T-helper 1 cell treated with Interleukin-12 subunit alpha and Interleukin-12 subunit beta and Interleukin-4 antibody, amounts not matched to agents 30 μg/mL and 1 μg/mL, for 36 hours (primary cell): ENCODE results near the gene LDB3.

Source experiments
- H3K27ac Mint-ChIP-seq: one replicate; pipeline ENCODE4 v1.8.0; 2021; ENCODE audit warnings: mild to moderate bottlenecking, mixed read lengths
- H3K27me3 Mint-ChIP-seq: one replicate; pipeline ENCODE4 v1.8.0; 2021; ENCODE audit warnings: low read depth, mixed read lengths
- H3K36me3 Mint-ChIP-seq: one replicate; pipeline ENCODE4 v1.8.0; 2021; ENCODE audit warnings: low read depth, mixed read lengths
- H3K4me1 Mint-ChIP-seq: one replicate; pipeline ENCODE4 v1.8.0; 2021; ENCODE audit warnings: low read depth, mixed read lengths
- H3K4me3 Mint-ChIP-seq: one replicate; pipeline ENCODE4 v1.8.0; 2021; ENCODE audit warnings: mild to moderate bottlenecking, moderate library complexity, mixed read lengths
- H3K9me3 Mint-ChIP-seq: one replicate; pipeline ENCODE4 v1.8.0; 2021; ENCODE audit warnings: mixed read lengths

The LDB3 gene

DNA sequence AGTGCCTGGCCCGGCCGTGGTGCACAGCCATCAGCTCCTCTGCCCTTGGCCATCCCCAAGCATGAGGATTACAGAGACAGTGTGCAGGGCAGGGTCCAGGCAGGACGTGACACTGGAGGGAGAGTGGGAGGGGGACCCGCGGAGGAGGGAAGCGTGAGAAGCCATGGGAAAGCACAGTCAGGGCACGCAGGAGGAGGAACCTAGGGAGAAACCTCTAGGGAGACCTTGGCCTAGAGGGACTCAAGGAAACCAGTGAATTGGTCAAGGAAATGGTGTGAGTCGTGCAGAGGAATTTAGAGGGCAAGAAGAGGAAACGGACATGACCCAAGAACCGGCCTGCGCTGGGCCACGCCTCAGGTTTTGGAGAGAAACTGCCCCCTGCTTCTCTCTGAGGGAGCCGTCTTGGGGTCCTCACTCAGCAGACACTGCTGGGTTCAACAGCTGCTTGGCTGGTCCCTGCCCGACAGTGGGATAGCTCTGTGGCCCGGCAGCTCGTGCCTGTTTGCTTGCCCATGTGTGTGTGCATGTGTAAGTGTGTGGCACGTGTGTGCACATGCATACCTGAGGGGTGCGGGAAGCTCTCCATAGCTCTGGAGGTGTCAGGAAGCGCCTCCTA lies 10.8 kb upstream of the LDB3 start:
- no peaks in the 10 kb centered on the region for H3K9me3 Mint-ChIP-seq
- H3K27ac Mint-ChIP-seq = no peak overlapping the region
- H3K4me3 Mint-ChIP-seq = no peak overlapping the region
- no peaks in the 10 kb centered on the region for H3K4me1 Mint-ChIP-seq
- H3K36me3 Mint-ChIP-seq = no peaks in the 10 kb centered on the region
- no peaks in the 10 kb centered on the region for H3K27me3 Mint-ChIP-seq

GRCh38 chr10:86658261-86658741 lies 10.0 kb upstream of the LDB3 start:
- Mint-ChIP-seq H3K9me3 (no peaks in the 10 kb centered on the region), H3K36me3 (no peaks in the 10 kb centered on the region), H3K4me1 (no peaks in the 10 kb centered on the region), H3K27ac (no peak overlapping the region), H3K27me3 (no peaks in the 10 kb centered on the region), H3K4me3 (no peak overlapping the region)

DNA sequence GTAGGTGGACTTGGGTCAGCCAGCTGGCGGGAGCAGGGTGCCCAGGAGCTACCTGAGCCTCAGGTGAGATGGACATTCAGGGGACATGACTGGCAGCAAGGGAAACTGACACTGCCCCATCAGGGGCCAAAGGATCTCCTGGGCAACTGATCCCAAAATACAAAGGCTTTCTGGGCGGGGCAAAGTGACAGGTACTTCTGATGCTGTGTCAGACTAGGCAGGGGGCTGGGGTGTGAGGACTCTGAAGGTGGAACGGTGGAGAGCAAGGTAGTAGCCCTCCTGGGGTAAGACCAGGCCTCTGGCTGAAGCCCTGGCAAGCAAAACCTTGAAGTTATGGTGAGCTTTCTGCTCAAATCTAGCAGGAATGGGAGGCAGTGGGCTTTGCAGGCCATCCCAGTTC lies 9.6 kb upstream of the LDB3 start:
- no peaks in the 10 kb centered on the region for H3K36me3 Mint-ChIP-seq
- no peaks in the 10 kb centered on the region for H3K9me3 Mint-ChIP-seq
- H3K4me1 Mint-ChIP-seq = no peaks in the 10 kb centered on the region
- H3K27me3 Mint-ChIP-seq = no peaks in the 10 kb centered on the region
- H3K4me3 Mint-ChIP-seq = no peak overlapping the region
- H3K27ac Mint-ChIP-seq = no peak overlapping the region

- no peaks in the 10 kb centered on the region for H3K27me3 Mint-ChIP-seq
- no peaks in the 10 kb centered on the region for H3K36me3 Mint-ChIP-seq
- no peak overlapping the region for H3K27ac Mint-ChIP-seq
- no peak overlapping the region for H3K4me3 Mint-ChIP-seq
- H3K9me3 Mint-ChIP-seq = no peaks in the 10 kb centered on the region
- no peaks in the 10 kb centered on the region for H3K4me1 Mint-ChIP-seq
Observed at GRCh38 chr10:86659161-86659691, 9.1 kb upstream of the LDB3 start.

DNA sequence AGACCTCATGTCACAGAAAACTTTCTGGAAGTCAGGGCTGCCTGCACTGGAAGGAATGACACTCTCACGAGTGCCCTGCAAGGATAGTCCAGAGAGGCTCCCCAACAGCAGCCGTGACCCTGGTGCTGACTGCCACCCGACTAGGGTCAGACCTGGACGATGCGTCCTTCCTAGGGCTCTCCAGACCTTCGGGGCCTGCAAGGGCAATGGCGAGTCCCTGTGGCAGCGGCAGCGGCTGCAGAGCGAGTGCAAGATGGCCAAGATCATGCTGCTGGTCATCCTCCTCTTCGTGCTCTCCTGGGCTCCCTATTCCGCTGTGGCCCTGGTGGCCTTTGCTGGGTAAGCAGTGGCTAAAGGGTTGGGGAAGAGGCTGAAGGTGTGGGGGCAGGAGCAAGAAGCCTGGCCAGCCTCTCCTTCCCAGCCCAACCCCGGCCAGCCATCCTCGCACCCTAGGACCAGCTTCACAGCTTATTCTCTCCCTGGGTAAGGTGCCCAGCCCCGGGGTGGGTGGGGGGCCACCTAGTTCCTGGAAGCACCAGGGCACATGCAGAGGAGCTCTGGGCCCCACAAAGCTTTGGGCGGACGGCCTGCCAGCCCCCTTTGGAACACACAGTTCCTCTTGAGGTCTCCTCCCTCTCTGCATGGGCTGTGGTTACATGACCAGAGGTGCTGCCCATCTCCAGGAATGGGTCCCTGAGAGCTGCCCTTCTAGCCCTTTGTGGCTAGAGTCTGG lies 8.4 kb upstream of the LDB3 start:
- Mint-ChIP-seq H3K36me3 (no peaks in the 10 kb centered on the region), H3K27ac (no peak overlapping the region), H3K9me3 (no peaks in the 10 kb centered on the region), H3K27me3 (no peaks in the 10 kb centered on the region), H3K4me1 (no peaks in the 10 kb centered on the region), H3K4me3 (no peak overlapping the region)

DNA sequence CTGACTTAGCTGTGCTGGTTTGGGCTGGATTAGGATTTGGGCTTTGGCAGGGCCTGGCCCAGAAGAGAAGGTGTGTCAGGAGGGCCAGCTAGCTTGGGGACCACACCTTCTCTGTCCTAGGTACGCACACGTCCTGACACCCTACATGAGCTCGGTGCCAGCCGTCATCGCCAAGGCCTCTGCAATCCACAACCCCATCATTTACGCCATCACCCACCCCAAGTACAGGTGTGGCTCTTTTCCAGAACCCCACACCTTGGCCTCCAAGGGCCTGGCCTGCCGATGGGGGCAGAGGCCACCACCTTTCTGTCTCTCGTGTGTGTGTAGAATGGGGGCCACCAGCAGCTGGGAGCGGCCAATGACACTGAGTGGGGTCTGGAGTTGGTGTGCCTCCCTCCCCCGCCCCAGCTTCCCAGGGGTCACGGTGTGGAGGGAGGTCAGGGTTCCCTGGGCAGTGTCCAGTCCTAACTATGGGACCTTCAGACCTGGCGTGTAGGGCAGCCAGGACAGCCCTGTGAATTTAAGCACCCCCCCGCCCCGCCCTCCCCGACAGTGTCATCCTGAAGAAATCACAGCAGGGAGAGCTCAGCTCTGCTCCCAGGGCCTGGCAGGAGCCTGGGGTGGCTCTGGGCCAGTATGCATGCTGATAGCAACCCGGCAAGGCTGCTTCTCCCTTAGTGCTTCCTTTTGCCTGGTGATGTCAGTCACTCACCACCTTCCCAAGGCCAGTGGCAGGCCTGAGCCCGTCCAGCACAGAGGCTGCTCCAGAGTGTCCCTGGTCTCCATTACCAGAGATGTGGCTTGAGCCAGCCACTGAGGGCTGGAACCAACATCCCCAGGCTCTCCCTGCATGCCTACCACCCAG lies 6.9 kb upstream of the LDB3 start:
- Mint-ChIP-seq H3K4me3 (no peak overlapping the region), H3K27me3 (no peaks in the 10 kb centered on the region), H3K36me3 (no peaks in the 10 kb centered on the region), H3K27ac (no peak overlapping the region), H3K9me3 (no peaks in the 10 kb centered on the region), H3K4me1 (no peaks in the 10 kb centered on the region)

- Mint-ChIP-seq H3K4me3 (no peak overlapping the region), H3K27ac (no peak overlapping the region), H3K27me3 (no peaks in the 10 kb centered on the region), H3K4me1 (no peaks in the 10 kb centered on the region), H3K36me3 (no peaks in the 10 kb centered on the region), H3K9me3 (no peaks in the 10 kb centered on the region)
Observed at GRCh38 chr10:86662186-86663045, 5.9 kb upstream of the LDB3 start.

DNA sequence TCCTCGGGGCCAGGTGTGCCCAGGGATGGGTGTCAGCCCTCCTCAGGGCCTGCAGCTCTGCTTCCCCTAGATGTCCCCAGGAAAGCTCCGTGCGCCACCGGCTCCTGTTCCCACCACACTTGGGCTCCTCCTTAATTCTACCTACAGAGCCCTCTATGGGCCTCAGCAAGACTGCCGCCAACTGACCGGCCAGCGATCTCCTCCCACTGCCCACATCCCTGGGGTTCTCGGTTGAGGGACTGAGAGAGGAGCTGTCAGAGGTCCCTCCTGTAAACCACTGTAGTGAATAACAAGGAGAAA lies 5.3 kb upstream of the LDB3 start:
- H3K36me3 Mint-ChIP-seq = no peaks in the 10 kb centered on the region
- no peak overlapping the region for H3K4me3 Mint-ChIP-seq
- no peaks in the 10 kb centered on the region for H3K9me3 Mint-ChIP-seq
- H3K27me3 Mint-ChIP-seq = no peaks in the 10 kb centered on the region
- no peak overlapping the region for H3K27ac Mint-ChIP-seq
- H3K4me1 Mint-ChIP-seq = no peaks in the 10 kb centered on the region

DNA sequence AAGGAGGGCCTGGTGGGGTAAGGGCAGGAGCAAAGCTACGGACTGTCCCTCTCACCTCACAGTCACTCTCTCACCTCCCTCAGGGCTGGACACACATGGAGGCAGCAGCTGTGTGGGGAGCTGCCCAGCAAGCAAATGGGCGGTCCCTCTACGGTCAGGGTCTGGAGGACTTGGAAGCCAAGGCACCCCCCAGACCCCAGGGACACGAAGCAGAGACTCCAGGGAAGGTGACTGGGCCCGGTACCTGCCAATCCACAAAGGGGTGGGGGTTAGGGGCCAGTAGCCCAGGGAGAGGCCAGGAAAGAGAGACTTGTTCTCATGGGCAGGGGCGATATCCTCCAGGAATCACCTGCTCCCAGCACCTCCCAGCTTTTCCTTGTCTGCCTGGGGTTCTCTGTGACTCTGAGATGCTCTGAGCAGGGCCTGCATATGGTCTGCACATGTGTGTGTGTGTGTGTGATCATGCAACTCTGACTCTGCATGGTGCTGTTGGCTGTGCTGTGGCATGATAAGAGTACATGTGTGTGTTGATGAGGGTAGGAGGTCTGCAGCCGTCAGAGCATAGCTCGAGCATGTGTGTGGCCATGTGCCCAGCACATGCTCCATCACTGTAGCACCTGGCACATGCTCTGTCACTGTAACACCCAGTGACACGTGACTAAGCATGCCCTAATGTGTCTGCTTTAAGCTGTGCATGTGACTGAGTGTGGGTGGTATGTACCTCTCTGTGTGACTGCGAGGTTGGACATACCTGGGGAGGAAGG lies 4.6 kb upstream of the LDB3 start:
- Mint-ChIP-seq H3K27ac (no peak overlapping the region), H3K36me3 (no peaks in the 10 kb centered on the region), H3K9me3 (no peaks in the 10 kb centered on the region), H3K27me3 (no peaks in the 10 kb centered on the region), H3K4me3 (no peak overlapping the region), H3K4me1 (no peaks in the 10 kb centered on the region)

DNA sequence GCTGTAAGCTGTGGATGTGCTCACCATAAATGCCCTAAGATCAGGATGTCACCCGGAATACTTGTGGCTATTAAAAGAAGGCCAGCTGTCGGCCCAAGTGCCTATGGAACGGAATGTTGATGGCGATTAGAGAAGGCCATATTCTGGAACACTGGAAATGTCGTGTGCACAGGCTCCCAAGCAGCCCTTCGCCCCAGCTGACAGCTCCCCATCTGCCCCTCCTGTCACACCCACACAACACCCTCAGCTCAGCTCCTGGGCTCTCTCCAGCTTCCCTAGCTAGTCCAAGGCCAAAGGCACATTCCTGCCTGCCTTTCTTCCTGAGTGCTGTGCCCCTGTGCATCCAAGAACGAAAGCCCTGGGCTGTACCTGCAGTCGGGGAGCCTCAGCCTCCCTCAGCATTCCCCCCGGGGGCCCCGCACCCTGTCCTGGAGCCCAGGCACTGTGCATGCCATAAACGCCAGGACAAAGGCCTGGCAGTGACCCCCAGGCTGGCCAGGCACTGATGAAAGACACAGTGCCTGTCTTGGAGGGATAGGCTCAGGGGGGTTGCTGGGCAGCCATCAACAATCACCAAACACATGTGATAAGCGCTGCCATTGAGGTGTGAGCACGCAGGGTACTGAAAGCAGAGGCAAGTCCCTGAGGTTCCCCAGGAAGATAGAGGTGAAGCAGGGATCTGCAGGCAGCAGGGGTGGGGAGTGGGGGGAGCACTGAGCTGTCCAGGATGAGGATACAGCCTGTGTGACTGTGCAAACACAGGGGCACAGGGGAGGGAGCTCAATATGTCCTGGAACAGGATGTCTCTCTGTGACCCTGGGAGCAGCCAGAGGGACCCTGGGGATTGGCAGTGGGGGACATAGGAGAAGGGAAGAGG lies 3.7 kb upstream of the LDB3 start:
- Mint-ChIP-seq H3K27me3 (no peaks in the 10 kb centered on the region), H3K9me3 (no peaks in the 10 kb centered on the region), H3K27ac (no peak overlapping the region), H3K4me1 (no peaks in the 10 kb centered on the region), H3K4me3 (no peak overlapping the region), H3K36me3 (no peaks in the 10 kb centered on the region)

DNA sequence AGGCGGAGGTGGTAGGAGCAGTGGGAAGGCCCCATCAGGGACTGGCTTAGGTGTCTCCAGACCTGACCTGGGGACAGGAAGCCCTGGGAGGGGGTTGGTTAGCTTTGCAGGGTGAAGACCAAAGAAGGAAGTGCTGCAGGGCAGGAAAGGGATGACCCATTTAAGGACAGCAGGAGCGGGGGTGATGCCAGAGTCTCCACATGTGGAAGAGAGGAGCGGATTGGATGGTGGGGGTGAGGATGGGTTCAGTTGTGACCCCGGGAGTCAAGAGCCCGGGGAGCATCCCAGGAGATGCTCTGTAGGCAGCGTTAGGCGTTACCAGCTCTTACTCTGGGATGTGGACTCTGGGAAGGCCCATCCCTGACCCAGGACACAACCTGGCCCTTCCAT lies 3.1 kb upstream of the LDB3 start:
- Mint-ChIP-seq H3K4me1 (no peaks in the 10 kb centered on the region), H3K27me3 (no peaks in the 10 kb centered on the region), H3K4me3 (no peak overlapping the region), H3K36me3 (no peaks in the 10 kb centered on the region), H3K9me3 (no peaks in the 10 kb centered on the region), H3K27ac (no peak overlapping the region)

DNA sequence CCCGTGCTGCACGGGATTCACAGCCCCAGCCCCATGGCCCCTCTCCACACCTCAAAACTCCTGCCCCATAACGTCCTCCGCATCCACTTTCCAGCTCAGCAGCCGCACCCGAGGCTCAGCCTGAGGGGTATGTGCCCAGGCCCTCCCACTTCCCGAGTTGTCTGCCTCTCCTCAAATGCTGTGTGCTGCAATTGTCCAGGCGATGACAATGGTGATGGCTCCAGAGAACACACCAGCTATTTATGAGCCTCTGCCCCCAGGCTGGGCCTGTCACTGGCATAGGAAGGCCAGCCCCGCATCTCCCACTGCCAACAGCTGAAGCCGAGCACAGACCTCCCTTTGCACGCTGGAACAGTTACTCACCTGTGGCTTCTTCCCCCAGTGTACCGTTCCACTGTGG lies 2.4 kb upstream of the LDB3 start:
- H3K9me3 Mint-ChIP-seq = no peaks in the 10 kb centered on the region
- H3K27me3 Mint-ChIP-seq = no peaks in the 10 kb centered on the region
- no peaks in the 10 kb centered on the region for H3K4me1 Mint-ChIP-seq
- no peak overlapping the region for H3K4me3 Mint-ChIP-seq
- H3K36me3 Mint-ChIP-seq = no peaks in the 10 kb centered on the region
- no peak overlapping the region for H3K27ac Mint-ChIP-seq

DNA sequence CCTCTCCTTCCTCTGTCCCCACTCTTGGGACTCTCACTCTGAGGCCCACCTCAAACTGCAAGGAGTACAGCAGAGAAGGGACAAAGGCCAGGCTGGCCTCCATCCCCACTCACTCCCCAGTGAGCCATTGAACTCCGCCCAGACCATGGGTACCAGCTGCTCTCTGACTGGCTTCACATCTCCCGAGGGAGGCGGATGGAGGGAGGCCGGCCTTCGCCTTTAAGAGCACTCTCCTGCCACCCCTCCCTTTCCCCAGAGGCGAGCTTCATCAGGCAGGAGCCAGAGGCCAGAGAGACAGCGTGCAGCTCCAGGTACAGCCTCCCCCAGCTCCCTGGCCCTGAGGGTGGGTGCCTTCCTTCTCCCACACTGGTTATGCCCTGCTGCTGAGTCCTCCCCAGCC lies 1.8 kb upstream of the LDB3 start:
- Mint-ChIP-seq H3K36me3 (no peaks in the 10 kb centered on the region), H3K9me3 (no peaks in the 10 kb centered on the region), H3K27me3 (no peaks in the 10 kb centered on the region), H3K27ac (no peak overlapping the region), H3K4me3 (no peak overlapping the region), H3K4me1 (no peaks in the 10 kb centered on the region)
